HS-5 (cell line): Measurements from ENCODE around the gene SUPT5H.

Experiments used
- DNase-seq: peaks from one replicate; pipeline ENCODE4 v3.0.0-alpha.2; 2012; ENCODE audit warnings: low read depth

The SUPT5H gene

GRCh38 chr19:39520541-39521484 lies 75.4 kb downstream of the SUPT5H start:
- no peak for DNase-seq

GRCh38 chr19:39524495-39524894 lies 79.1 kb downstream of the SUPT5H start:
- DNase-seq: no peak

- no peak for DNase-seq
Measured at GRCh38 chr19:39525205-39525604, 79.8 kb downstream of the SUPT5H start.
